AG09309 (cell line): ENCODE measurements around the gene MBD5.

ENCODE experiments used
- DNase-seq: peaks from one replicate; pipeline ENCODE4 v3.0.0-alpha.2; 2010; ENCODE audit warnings: low read depth
- H3K4me3 ChIP-seq: 2 replicates; pipeline ENCODE4 v1.5.1; 2011; ENCODE audit warnings: mild to moderate bottlenecking, low read depth, low read length, moderate library complexity; ENCODE audit not compliant: control insufficient read depth
- TF ChIP-seq, protein P1 (sequence below): IDR thresholded peaks from 2 replicates; pipeline ENCODE4 v1.5.1; 2011; ENCODE audit warnings: mild to moderate bottlenecking, low read depth, low read length, inconsistent platforms; ENCODE audit not compliant: insufficient read depth, control insufficient read depth; ENCODE audit errors: missing control alignments

Gene MBD5

DNA sequence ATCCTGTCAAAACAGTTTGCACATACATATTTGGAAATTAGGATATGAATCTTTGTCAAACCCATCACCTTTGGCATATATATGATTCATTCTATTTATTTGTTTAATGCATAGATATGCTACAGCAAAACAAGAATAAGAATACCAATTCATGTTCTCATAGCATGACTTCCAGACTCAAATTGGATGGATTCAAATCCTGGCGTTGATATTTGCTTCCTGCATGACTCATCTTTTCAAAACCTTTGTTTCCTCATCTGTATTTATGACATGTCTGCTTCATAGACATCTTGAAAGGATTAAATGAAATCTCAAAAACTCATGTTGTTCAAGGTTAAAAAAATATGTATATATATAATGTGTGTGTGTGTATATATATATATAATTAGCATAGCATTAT is 261.3 kb downstream of the MBD5 start:
- H3K4me3 ChIP-seq: no peak overlapping the region
- TF ChIP-seq, protein P1, sequence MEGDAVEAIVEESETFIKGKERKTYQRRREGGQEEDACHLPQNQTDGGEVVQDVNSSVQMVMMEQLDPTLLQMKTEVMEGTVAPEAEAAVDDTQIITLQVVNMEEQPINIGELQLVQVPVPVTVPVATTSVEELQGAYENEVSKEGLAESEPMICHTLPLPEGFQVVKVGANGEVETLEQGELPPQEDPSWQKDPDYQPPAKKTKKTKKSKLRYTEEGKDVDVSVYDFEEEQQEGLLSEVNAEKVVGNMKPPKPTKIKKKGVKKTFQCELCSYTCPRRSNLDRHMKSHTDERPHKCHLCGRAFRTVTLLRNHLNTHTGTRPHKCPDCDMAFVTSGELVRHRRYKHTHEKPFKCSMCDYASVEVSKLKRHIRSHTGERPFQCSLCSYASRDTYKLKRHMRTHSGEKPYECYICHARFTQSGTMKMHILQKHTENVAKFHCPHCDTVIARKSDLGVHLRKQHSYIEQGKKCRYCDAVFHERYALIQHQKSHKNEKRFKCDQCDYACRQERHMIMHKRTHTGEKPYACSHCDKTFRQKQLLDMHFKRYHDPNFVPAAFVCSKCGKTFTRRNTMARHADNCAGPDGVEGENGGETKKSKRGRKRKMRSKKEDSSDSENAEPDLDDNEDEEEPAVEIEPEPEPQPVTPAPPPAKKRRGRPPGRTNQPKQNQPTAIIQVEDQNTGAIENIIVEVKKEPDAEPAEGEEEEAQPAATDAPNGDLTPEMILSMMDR: no peak
- no peak for DNase-seq

- DNase-seq: no peak
- H3K4me3 ChIP-seq: no peak overlapping the region
- TF ChIP-seq, protein P1: no peak
These were observed 271.5 kb downstream of the MBD5 start for GRCh38 chr2:148292431-148292830.

GRCh38 chr2:148298196-148298595 is 277.3 kb downstream of the MBD5 start:
- TF ChIP-seq, protein P1: no peak
- DNase-seq: no peak
- H3K4me3 ChIP-seq: no peak overlapping the region

DNA sequence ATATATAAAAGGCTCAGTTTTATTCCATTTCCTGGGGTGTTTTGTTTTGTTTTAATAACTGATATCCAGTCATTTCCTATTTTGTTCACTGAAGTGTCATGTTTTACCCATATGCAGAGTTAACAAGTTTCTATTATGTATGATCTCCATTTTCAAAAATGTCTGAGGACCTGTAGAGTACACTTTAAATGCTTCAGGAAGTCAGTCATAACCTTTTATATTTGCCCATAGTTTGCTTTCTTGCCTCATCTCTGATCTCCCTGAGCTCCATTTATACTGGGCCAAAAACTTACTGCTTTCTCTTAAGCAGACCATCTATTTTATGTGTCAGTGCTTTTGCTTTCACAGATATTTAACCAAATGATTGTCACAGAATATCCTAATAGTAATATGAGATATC is 278.7 kb downstream of the MBD5 start:
- DNase-seq: no peak
- H3K4me3 ChIP-seq: no peak overlapping the region
- TF ChIP-seq, protein P1: no peak

GRCh38 chr2:148300544-148300943 is 279.7 kb downstream of the MBD5 start:
- DNase-seq: no peak
- TF ChIP-seq, protein P1: no peak
- H3K4me3 ChIP-seq: no peak overlapping the region

DNA sequence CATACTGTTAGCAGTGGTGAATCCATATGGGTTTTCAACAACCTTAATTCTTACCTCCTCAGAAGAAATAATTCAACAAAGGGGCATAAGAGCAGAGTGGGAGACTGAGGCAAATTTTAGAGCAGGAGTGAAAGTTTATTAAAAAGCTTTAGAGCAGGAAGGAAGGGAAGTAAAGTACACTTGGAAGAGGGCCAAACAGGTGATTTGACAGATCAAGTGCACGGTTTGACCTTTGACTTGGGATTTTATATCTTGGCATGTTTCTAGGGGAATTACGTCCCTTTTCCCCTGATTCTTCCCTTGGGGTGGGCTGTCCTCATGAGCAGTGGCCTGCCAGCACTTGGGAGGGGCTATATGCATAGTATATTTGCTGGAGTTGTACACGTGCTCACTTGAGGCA is 280.5 kb downstream of the MBD5 start:
- no peak overlapping the region for H3K4me3 ChIP-seq
- no peak for DNase-seq
- TF ChIP-seq, protein P1: no peak

- DNase-seq: no peak
- H3K4me3 ChIP-seq: no peak overlapping the region
- TF ChIP-seq, protein P1: no peak
These were observed 281.6 kb downstream of the MBD5 start for GRCh38 chr2:148302526-148302925.
